Bronchial smooth muscle cell (primary cell): ENCODE measurements around the gene MRPL18. TPM values are rescaled to one million over a fixed set of nuclear protein-coding genes. Genes with fewer than 3 reads are reported as not detected.

Experiments
- total RNA-seq: library from RNA; depleted of rRNA; stranded (reverse); fragments of >200 nt; gene quantifications from 2 replicates; pipeline ENCODE4 v1.2.1, GENCODE V29; 2014

Gene MRPL18
- total RNA-seq: 47.1 and 55.8 TPM in 2 replicates

GRCh38 chr6:159790149-159790955 is at the start of gene MRPL18:
MRPL18 (plus strand) TSS chr6:159790467; CDS start chr6:159790588, 121 bp downstream.

GRCh38 chr6:159761873-159762680 is 28.2 kb upstream of the MRPL18 start, which contains the start of gene ACAT2:
ACAT2 (plus strand) TSS chr6:159762045; CDS start chr6:159762088, 43 bp downstream.

GRCh38 chr6:159789377-159790148 is 704 bp upstream of the MRPL18 start, which contains the start of gene TCP1:
TCP1 (minus strand) TSS chr6:159789602; CDS start chr6:159789468, 134 bp downstream.

GRCh38 chr6:159800141-159800865 is 10.0 kb downstream of the MRPL18 start, which contains the start of gene PNLDC1:
PNLDC1 (plus strand) TSS chr6:159800276; CDS start chr6:159800308, 32 bp downstream.

Other genes with a start within 250 kb of the MRPL18 start
- gene SOD2, start 97.2 kb upstream of the MRPL18 start, total RNA-seq: 495 and 2,279 TPM in 2 replicates
- 80.9 and 96.6 TPM in 2 replicates for gene WTAP, start 63.0 kb upstream of the MRPL18 start, total RNA-seq
- 31.7 and 66.0 TPM in 2 replicates for gene ACAT2, start 28.4 kb upstream of the MRPL18 start, total RNA-seq
- 169 and 340 TPM in 2 replicates for gene TCP1, start 865 bp upstream of the MRPL18 start, total RNA-seq
- gene PNLDC1, start 9.8 kb downstream of the MRPL18 start, total RNA-seq: 2.0 TPM in 1 of 2 replicates, not detected in the other
- gene MAS1, start 100.5 kb downstream of the MRPL18 start, total RNA-seq: not detected in 2 replicates
- gene IGF2R, start 178.6 kb downstream of the MRPL18 start, total RNA-seq: 115 and 124 TPM in 2 replicates